Stimulated activated CD4-positive, alpha-beta T cell treated with anti-CD3 and anti-CD28 coated beads, Interleukin-12 subunit alpha, Interleukin-12 subunit beta, amount 100 ng/mL, for 4 hours (primary cell): ENCODE measurements around the gene TNFRSF1A.
"Not testable (repeated sequence)": the region's sequence is repeated elsewhere in the genome, so short reads cannot be mapped to it uniquely, and the experiment has no call there.

Source experiments
- DNase-seq: peaks from one replicate; pipeline ENCODE4 v3.0.0-alpha.2; 2020

Gene TNFRSF1A

DNA sequence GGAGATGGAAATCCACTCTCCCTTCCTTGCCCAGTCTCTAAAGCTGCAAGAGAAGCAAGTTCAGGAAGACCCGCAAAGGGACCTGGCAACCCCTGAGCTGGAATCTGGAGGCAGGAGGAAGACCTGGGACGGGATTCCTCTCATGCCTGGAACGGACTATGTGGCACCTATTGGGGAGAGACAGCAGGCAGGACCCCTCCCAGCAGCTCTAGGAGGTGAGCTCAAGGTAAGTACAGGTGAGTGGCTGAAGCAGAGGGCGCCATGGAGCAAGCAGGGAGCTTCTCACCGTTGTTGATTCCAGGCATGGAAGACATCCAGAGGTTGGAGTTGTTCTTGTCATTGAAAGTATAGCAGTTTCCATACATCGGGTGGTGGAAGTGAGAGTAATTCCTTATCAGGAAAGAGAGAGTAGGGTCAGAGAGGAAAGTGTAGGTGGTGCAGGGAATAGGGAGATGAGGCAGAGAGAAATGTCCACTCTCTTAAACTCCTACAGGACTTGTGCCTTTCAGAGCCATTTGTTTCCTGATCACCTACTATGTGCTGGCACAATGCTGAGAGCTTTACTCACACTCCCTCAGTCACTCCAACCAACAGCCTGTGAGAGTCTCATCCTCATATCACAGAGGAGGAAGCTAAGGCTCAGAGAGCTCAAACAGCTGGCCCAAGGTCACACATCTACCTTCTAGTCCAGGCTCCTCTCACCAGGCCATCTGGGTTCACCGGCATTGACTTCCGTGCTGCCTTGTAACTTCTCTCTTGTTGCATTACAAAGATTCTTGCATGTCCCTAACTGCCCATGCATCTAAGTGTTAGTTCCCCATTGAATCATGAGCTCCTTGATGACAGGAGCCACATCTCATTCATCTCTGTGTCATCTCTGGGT, 13.9 kb upstream of the TNFRSF1A start:
- DNase-seq, result no peak

GRCh38 chr12:6354495-6355393, 12.9 kb upstream of the TNFRSF1A start:
- no peak for DNase-seq

DNA sequence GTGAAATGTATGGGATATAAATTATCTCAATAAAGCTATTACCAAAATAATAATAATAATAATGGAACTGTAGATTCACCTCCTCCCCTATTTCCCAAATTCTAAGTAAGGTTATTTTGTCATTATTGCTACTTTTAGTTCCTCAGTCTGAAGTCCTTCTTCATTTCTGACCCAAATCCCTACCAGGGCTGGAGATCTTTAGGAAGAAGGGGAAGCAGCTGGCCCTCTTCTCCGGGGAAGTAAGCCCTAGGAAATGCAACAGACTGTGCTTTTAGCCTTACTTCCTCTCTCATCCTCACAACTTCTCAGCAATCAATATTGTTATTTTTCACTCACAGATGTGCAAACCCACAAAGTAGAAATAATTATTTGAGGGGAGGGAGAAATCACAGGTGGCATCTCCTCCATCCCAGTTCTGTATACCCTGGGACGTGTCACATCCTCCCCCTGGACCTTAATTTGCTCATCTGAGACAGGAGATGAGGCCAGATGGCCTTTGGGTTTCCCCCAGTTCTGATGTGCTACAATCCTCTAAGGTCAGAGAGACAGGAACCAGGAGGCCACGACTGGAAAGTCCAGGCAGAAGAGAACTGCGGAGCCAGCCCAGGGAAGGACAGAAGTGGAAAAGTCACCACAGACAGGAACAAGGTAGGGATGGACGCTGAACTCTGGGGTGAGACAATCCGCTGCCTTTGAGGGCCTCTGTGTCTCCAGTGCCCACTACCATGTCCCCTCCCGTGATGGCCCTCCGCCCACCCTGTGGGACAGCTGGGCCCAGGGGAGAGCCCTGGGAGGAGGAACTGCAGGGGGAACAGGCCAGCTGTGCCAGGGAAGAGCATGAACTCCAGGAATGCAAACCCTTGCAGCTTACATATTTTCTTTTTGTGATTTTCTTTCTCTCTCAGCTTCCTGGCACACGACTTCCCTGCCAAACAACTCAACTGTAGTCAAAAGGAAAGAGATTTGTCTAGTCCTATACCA, 10.6 kb upstream of the TNFRSF1A start:
- DNase-seq, result no peak

DNA sequence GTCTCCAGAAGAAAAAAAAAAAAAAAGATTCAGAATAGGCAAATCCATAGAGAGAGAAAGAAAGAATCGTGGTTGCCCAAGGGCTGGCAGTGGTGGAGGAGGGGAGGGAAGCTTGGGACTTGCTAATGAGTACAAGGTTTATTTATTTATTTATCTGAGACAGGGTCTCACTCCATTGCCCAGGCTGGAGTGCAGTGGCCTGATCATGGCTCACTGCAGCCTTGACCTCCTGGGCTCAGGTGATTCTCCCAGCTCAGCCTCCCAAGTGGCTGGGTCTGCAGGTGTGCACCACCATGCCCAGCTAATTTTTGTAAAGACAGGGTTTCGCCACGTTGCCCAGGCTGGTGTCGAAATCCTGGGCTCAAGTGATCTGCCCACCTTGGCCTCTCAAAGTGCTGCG, 9.7 kb upstream of the TNFRSF1A start:
- DNase-seq, result no peak

DNA sequence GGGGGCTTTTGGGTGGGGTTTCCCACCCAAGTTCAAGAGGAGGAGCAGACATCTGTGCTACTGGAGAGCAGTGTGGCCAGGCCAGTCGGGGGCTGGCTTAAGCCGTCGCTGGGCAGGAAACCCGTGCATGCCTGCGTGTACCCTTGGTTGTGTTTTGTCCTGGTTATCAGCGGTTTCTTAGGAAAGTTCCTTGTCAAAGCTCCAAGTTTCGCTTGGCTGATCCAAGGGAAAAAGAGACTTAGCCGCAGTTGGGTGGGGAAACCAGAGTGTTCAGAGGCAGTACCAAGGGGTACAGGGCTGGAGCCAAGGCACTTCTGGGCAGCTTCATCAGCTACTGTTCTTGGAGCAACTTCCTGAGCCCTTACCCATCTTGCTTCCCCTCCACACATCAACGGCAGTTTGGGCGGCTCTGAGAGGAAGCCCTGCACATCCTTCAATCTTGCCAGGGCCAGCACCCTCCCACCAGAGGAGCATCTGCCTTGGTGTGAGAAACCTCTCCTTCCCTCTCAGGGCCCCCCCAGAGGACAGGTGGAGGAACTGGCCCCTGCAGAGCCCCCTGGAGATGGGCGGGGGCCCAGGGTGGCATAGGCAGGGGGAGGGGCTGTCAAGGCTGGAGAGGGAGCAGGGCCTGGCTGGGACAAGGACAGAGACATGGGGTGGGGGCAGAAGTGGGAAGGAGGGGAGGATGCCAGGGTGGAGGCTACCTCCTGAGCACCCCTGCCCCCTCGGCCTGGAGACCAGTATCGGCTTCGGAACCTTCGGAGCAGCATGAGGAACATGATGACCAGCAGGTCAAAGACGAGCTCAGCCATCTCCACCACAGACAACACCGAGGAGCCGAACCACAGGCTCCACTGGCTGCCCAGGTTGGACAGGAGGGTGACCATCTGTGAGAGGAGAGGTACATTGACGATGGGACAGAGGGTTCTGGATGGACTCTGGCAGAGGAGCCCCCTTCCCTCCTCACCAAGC, 5.8 kb upstream of the TNFRSF1A start:
- DNase-seq, result no peak

DNA sequence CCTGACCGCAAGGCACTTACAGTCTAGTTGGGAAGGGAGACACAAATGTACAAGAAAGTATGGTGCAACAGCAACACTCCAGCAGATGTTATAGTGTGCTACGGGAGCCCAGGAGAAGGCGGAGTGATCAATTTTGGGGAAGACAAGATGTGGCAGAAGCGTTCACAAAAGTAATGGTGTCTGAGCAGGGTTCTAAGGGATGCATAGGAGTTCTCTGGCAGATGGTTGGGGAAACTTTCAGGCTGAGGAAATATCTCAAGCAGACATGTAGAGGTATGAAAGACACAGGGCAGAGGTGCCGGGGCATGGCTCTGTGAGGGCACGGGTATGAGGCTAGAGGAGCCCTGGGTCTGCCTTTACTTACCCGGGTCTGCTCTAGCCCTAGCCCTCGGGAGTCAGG, 5.1 kb upstream of the TNFRSF1A start:
- no peak for DNase-seq

GRCh38 chr12:6346235-6346832, 4.5 kb upstream of the TNFRSF1A start:
- DNase-seq, result no peak

GRCh38 chr12:6345319-6346091, 3.6 kb upstream of the TNFRSF1A start:
- no peak for DNase-seq

- not testable (repeated sequence) for DNase-seq
Observed at GRCh38 chr12:6344101-6344660, 2.3 kb upstream of the TNFRSF1A start.

- DNase-seq, result no peak
Observed at GRCh38 chr12:6343518-6343917, 1.6 kb upstream of the TNFRSF1A start.

DNA sequence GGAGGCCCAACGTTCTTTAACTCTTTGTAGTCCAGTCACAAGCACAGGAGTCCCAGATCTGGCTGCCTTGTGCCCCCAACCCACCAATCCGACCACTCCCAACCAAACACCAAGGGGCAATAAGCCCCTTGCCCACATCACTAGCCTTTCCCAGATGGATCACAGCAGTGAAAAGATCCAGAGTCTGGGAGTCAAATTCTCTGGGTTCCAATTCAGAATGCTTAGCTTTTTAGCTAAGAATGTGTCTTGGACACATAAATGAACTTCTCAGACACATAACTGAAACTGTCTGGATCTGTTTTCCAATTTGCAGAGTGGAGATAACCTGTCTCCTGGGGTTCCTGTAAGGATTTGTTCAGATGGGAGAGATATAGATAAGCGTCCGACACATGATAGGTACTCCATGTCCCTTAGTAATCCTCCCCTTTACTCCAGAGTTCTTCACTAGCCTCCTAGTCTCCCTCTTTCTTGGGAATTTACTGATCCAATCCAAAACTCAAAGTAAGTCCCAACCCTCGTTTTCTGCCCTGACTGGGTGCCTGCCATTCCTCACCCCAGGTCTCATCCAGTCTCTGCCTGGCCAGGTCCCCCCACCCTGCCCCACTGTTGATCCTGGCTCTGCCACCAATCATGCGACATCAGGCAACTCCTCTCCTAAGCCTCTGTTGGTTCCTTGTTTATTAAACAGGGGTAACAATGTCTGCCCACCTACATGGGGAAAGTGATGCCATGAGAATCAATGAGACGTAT, 439 bp upstream of the TNFRSF1A start:
- DNase-seq, result no peak

GRCh38 chr12:6340745-6341416, 995 bp downstream of the TNFRSF1A start:
- DNase-seq, result no peak

DNA sequence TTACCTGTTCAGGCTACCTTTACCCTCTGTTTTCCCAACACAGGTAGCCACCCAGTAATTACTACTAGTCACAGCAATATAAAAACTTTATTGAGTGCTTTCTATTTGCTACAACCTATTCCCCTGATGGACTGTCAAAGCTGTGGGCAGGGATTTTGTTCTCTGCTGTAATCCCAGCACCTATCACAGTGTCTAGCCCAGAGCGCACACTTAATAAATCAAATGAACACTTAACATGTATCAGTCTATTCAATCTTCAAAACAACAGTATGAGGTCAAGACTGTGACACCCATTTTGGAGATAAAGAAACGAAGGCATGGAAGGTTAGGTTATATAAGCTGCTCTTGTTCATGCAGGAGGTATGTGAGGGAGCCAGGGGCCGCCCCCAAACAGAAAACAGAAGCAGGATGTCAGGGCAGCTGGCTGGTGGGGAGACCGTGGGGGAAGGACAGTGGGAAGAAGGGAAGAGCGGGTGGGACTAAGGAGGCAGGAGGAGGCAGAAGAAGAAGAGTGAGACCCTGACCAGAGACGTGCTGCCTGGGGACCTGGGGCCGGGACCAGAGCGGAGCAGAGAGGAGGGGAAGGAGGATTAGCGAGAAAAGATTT, 1.7 kb downstream of the TNFRSF1A start:
- DNase-seq, result no peak

GRCh38 chr12:6338955-6339354, 2.9 kb downstream of the TNFRSF1A start:
- DNase-seq, result no peak

DNA sequence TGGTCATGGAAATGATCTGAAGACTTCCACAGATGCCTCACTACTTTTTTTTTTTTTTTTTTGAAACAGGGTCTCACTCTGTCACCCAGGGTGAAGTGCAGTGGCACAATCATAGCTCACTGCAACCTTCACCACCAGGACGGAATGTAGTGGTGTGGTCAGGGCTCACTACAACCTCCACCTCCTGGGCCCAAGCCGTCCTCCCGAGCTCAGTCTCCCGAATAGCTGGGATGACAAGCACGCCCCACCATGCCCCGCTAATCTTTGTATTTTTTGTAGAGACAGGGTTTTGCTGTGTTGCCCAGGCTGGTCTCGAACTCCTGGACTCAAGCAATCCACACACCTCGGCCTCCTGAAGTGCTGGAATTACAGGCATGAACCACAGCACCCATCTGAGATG, 3.3 kb downstream of the TNFRSF1A start:
- not testable (repeated sequence) for DNase-seq

GRCh38 chr12:6337958-6338433, 3.9 kb downstream of the TNFRSF1A start:
- DNase-seq, result no peak
